ENCODE measurements around the gene NSRP1.
"Not testable (repeated sequence)": the region's sequence is repeated elsewhere in the genome, so short reads cannot be mapped to it uniquely, and the experiment has no call there.

Gene NSRP1

GRCh38 chr17:30103921-30104320 lies 12.7 kb upstream of the NSRP1 start:
- Mint-ChIP-seq H3K9me3 (no peaks in the 10 kb centered on the region), H3K4me3 (no peak overlapping the region), H3K27me3 (peaks cover 2% of the 10 kb centered on the region), H3K27ac (no peak overlapping the region), H3K36me3 (no peaks in the 10 kb centered on the region), H3K4me1 (peaks cover 5% of the 10 kb centered on the region)

DNA sequence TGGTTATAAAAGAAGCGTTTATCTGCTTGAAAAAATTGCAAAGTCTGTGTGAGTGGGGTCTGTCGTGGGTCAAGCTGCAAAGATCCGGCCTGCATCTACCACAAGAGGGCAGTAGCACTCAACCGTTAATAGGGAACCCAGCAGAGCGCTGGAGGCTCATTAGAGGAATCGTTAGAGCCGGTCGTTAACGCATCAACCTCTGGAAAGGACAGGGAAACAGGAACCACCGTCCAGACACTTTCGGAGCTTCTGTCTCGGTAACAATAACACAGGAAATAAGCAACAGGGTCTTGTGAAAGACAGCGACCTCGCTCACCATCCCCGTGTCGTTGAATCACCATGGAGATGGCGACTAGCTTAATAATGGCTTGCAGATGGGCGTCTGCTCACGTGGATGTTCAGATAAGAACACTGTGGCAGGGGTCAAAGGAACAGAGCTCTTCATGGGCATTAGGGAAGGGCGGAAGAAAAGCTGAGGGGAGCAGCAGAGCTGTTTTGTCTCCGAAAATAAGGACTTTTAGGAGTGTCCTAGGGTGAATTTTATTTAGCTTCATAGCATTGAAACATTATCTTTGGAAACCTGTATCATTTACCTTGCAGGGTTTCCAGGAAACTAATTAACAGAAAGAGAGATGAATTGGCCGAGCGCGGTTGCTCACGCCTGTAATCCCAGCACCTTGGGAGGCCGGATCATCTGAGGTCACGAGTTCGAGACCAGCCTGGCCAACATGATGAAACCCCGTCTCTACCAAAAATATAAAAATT lies 11.9 kb upstream of the NSRP1 start:
- Mint-ChIP-seq H3K27me3 (peaks cover 2% of the 10 kb centered on the region), H3K9me3 (no peaks in the 10 kb centered on the region), H3K27ac (peak overlapping the region; percentile 4), H3K4me3 (peak overlapping the region; percentile 89), H3K4me1 (peaks cover 5% of the 10 kb centered on the region), H3K36me3 (no peaks in the 10 kb centered on the region)

DNA sequence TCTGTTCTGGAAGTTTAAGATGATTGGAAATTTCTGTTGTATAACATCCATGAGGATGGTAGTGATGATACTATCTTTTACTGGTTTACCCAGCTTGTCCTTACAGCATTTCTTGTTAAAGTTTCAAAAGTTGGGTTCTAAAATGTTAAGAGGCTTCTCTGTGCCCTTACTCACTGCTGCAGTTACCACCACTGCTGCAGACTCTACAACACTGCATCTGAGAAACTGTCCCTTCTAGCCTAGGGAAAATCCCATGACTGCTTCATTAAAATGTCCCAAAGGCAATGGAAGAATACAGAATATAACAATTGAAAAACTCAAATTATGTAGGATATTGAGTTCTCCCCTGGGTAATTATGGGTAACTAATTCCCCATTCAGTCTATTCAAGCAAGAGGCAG lies 3.8 kb upstream of the NSRP1 start:
- Mint-ChIP-seq H3K9me3 (no peaks in the 10 kb centered on the region), H3K36me3 (peaks cover 4% of the 10 kb centered on the region), H3K4me3 (no peak overlapping the region), H3K27ac (no peak overlapping the region), H3K4me1 (peaks cover 14% of the 10 kb centered on the region), H3K27me3 (peaks cover under 1% of the 10 kb centered on the region)

DNA sequence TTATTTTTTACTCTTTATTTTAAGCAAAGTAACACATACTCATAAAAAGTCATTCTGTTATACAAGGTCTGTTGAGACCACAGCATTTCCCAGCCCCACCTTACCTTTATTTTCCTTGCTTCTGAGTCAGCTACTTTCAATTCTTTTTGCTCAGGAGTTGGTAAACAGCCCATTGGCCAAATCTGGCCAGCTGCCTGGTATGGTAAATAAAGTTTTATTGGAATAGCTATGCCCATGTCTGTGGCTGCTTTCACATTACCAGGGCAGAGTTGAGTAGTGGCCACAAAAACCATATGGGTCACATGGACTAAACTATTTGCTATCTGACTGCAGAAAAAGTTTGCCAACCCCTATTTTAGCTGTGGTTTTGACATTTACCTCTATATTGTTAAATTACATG lies 3.4 kb upstream of the NSRP1 start:
- Mint-ChIP-seq H3K9me3 (no peaks in the 10 kb centered on the region), H3K27me3 (no peaks in the 10 kb centered on the region), H3K4me3 (no peak overlapping the region), H3K36me3 (peaks cover 7% of the 10 kb centered on the region), H3K4me1 (peaks cover 18% of the 10 kb centered on the region), H3K27ac (no peak overlapping the region)

DNA sequence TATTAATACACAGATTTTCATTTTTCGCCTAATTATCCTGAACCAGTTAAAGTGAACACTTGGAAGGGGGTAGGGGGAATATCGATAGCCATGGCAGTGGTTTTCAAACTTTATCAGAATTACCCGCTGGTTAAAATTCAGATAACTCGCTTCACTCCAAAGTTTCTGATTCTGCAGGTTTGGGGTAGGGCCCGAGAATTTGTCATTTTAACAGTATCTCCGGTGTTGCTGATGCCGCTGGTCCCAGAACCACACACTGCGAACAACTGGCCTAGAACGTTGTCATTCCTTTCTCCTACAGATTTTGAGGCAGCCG lies 313 bp upstream of the NSRP1 start:
- peaks cover 18% of the 10 kb centered on the region for H3K36me3 Mint-ChIP-seq
- no peaks in the 10 kb centered on the region for H3K27me3 Mint-ChIP-seq
- H3K4me1 Mint-ChIP-seq, result peaks cover 42% of the 10 kb centered on the region
- no peaks in the 10 kb centered on the region for H3K9me3 Mint-ChIP-seq
- H3K27ac Mint-ChIP-seq, result peak overlapping the region; percentile 99
- H3K4me3 Mint-ChIP-seq, result peak overlapping the region; percentile 99

- peak overlapping the region; percentile 99 for H3K4me3 Mint-ChIP-seq
- no peaks in the 10 kb centered on the region for H3K27me3 Mint-ChIP-seq
- H3K36me3 Mint-ChIP-seq, result peaks cover 23% of the 10 kb centered on the region
- peak overlapping the region; percentile 99 for H3K27ac Mint-ChIP-seq
- no peaks in the 10 kb centered on the region for H3K9me3 Mint-ChIP-seq
- H3K4me1 Mint-ChIP-seq, result peaks cover 49% of the 10 kb centered on the region
Measured at GRCh38 chr17:30117675-30118081, 1.1 kb downstream of the NSRP1 start.

DNA sequence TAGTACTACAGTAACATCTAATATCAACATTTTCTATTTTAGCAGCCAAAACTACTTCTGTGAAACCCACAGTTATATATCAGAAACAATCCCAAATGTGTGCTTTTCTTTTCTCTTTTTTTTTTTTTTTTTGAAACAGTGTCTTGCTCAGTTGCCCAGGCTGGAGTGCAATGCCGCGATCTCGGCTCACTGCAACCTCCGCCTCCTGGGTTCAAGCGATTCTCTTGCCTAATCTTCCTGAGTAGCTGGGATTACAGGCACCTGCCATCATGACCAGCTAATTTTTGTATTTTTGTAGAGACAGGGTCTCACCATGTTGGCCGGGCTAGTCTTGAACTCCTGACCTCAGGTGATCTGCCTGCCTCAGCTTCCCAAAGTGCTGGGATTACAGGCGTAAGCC lies 2.0 kb downstream of the NSRP1 start:
- peak overlapping the region; percentile 35 for H3K27ac Mint-ChIP-seq
- H3K4me3 Mint-ChIP-seq, result peak overlapping the region; percentile 99
- peaks cover 25% of the 10 kb centered on the region for H3K36me3 Mint-ChIP-seq
- H3K27me3 Mint-ChIP-seq, H3K9me3 Mint-ChIP-seq: not testable (repeated sequence)
- peaks cover 49% of the 10 kb centered on the region for H3K4me1 Mint-ChIP-seq

DNA sequence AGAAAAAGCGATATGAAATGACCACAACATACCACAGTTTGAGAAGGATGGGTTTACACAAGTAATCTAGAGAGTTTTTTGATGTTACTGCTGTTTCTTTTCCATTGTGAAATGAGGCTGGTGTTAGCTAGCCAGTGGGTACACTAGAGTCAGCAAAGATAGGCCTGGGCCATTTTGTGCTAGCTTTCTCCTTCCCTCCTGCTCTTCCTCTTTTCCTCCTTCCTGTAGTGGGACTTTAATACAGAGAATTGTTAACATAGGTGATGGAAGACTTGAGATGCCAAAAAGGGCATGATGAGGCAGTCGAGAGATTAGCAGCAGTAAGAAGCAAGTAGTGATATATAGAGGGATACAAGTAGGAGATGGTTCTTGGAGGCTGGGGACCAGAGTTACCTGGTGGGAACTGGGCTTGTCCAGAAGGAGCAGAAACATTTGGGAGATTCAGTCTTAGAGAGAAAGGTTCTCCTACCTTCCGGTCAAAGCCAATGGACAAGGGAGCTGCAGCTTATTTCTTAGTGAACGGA lies 7.7 kb downstream of the NSRP1 start:
- Mint-ChIP-seq H3K36me3 (peaks cover 15% of the 10 kb centered on the region), H3K27me3 (no peaks in the 10 kb centered on the region), H3K4me1 (peaks cover 49% of the 10 kb centered on the region), H3K9me3 (no peaks in the 10 kb centered on the region), H3K27ac (no peak overlapping the region), H3K4me3 (no peak overlapping the region)

DNA sequence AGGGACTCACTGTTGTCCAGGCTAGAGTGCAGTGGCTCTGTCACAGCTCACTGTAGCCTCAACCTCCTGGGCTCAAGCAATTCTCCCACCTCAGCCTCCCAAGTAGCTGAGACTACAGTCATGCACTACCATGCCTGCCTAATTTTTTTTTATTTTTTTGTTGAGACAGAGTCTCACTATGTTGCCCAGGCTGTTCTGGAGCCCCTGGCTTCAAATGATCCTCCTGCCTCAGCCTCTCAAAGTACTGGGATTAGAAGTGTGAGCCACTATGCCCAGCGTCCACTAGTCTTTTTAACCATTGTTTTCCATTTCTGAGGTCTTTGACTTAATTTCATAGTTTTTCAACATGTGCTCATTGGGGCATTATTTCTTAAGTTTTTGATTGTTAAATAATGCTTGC lies 13.5 kb downstream of the NSRP1 start:
- H3K4me3 Mint-ChIP-seq, result no peak overlapping the region
- H3K9me3 Mint-ChIP-seq, result no peaks in the 10 kb centered on the region
- peaks cover 50% of the 10 kb centered on the region for H3K4me1 Mint-ChIP-seq
- peaks cover 18% of the 10 kb centered on the region for H3K36me3 Mint-ChIP-seq
- no peaks in the 10 kb centered on the region for H3K27me3 Mint-ChIP-seq
- H3K27ac Mint-ChIP-seq, result peak overlapping the region; percentile 55

DNA sequence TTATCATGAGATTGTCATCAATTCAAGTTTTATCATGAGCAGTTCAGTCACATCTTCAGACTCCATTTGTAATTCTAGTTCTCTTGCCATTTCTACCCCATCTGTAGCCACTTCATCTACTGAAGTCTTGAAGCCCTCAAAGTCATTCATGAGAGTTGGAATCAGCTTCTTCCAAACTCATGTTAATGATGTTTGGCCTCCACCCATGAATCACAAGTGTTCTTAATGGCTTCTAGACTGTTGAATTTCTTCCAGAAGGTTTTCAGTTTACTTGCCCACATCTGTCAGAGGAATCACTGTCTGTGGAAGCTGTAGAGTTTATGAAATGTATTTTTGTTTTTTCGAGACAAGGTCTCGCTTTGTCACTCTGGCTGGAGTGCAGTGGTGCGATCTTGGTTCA lies 16.0 kb downstream of the NSRP1 start:
- H3K27ac Mint-ChIP-seq, result peak overlapping the region; percentile 47
- H3K36me3 Mint-ChIP-seq, result peaks cover 21% of the 10 kb centered on the region
- no peaks in the 10 kb centered on the region for H3K9me3 Mint-ChIP-seq
- peaks cover 43% of the 10 kb centered on the region for H3K4me1 Mint-ChIP-seq
- H3K27me3 Mint-ChIP-seq, result no peaks in the 10 kb centered on the region
- no peak overlapping the region for H3K4me3 Mint-ChIP-seq

GRCh38 chr17:30133197-30133596 lies 16.6 kb downstream of the NSRP1 start:
- no peaks in the 10 kb centered on the region for H3K9me3 Mint-ChIP-seq

GRCh38 chr17:30134551-30134950 lies 17.9 kb downstream of the NSRP1 start:
- Mint-ChIP-seq H3K27ac (no peak overlapping the region), H3K4me1 (peaks cover 57% of the 10 kb centered on the region), H3K9me3 (no peaks in the 10 kb centered on the region), H3K4me3 (no peak overlapping the region), H3K36me3 (peaks cover 23% of the 10 kb centered on the region), H3K27me3 (no peaks in the 10 kb centered on the region)

More at GRCh38 chr17:30133197-30133596, 16.6 kb downstream of the NSRP1 start:
- Mint-ChIP-seq H3K36me3 (peaks cover 21% of the 10 kb centered on the region), H3K27ac (no peak overlapping the region), H3K4me3 (no peak overlapping the region), H3K4me1 (peaks cover 49% of the 10 kb centered on the region), H3K27me3 (no peaks in the 10 kb centered on the region)

DNA sequence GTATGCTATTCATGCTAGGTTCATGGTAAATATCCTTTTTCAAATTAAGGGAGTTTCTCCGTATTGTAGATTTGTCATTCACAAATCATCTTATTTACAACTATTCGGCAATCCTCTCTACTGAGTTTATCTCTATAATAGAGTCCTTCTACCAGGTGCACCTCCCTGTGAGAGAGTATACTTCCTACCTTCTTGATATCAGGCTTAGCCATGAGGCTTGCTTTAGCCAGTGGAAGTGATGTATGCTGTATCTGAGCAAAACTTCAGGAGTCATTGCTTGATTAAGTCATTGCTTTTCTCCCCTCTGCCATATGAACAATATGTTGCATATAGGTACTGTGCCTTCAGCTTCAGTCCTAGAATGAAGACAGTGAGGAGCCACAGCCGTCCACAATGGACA lies 20.5 kb downstream of the NSRP1 start:
- Mint-ChIP-seq H3K36me3 (peaks cover 17% of the 10 kb centered on the region), H3K27me3 (no peaks in the 10 kb centered on the region), H3K4me3 (no peak overlapping the region), H3K9me3 (no peaks in the 10 kb centered on the region), H3K4me1 (peaks cover 43% of the 10 kb centered on the region), H3K27ac (no peak overlapping the region)

DNA sequence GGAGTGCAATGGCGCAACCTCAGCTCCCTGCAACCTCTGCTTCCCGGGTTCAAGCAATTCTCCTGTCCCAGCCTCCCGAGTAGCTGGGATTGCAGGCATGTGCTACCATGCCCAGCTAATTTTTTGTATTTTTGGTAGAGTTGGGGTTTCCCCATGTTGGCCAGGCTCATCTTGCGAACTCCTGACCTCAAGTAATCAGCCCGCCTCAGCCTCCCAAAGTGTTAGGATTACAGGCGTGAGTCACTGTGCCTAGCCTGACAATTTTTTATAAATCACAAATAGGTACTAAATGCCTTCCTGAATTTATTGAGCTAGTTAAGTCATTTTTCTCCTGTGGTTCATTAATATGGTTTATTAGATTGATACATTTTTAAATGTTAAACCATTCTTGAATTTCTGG lies 31.2 kb downstream of the NSRP1 start:
- not testable (repeated sequence) for H3K36me3 Mint-ChIP-seq, H3K9me3 Mint-ChIP-seq, H3K27ac Mint-ChIP-seq, H3K4me3 Mint-ChIP-seq, H3K27me3 Mint-ChIP-seq
- peaks cover 47% of the 10 kb centered on the region for H3K4me1 Mint-ChIP-seq

GRCh38 chr17:30148376-30148775 lies 31.8 kb downstream of the NSRP1 start:
- no peak overlapping the region for H3K4me3 Mint-ChIP-seq
- H3K9me3 Mint-ChIP-seq, result no peaks in the 10 kb centered on the region
- peaks cover 11% of the 10 kb centered on the region for H3K36me3 Mint-ChIP-seq
- no peaks in the 10 kb centered on the region for H3K27me3 Mint-ChIP-seq
- peaks cover 45% of the 10 kb centered on the region for H3K4me1 Mint-ChIP-seq
- H3K27ac Mint-ChIP-seq, result no peak overlapping the region

GRCh38 chr17:30151471-30151870 lies 34.9 kb downstream of the NSRP1 start:
- Mint-ChIP-seq H3K36me3 (peaks cover 14% of the 10 kb centered on the region), H3K9me3 (no peaks in the 10 kb centered on the region), H3K27ac (no peak overlapping the region), H3K27me3 (no peaks in the 10 kb centered on the region), H3K4me1 (peaks cover 47% of the 10 kb centered on the region), H3K4me3 (no peak overlapping the region)

- H3K4me3 Mint-ChIP-seq, result no peak overlapping the region
- H3K27me3 Mint-ChIP-seq, result no peaks in the 10 kb centered on the region
- H3K27ac Mint-ChIP-seq, result no peak overlapping the region
- peaks cover 53% of the 10 kb centered on the region for H3K4me1 Mint-ChIP-seq
- peaks cover 23% of the 10 kb centered on the region for H3K36me3 Mint-ChIP-seq
- H3K9me3 Mint-ChIP-seq, result peaks cover 2% of the 10 kb centered on the region
Measured at GRCh38 chr17:30153463-30153862, 36.8 kb downstream of the NSRP1 start.

Measured in activated naive CD4-positive, alpha-beta T cell treated with anti-CD3 and anti-CD28 coated beads, Interleukin-2, amount 50 U/mL, for 24 hours (primary cell).